Endothelial cell of umbilical vein (primary cell): ENCODE measurements around the gene LRRC8C.

ENCODE experiments used
- CTCF ChIP-seq, 2 donors: IDR thresholded peaks; 1 replicate in 1 of 2; 2 replicates in 1 of 2; pipeline ENCODE4 v1.5.1; 2011; ENCODE audit warnings: low read length in 2 of 2, mild to moderate bottlenecking in 2 of 2, moderate library complexity in 2 of 2, control low read depth in 1 of 2, inconsistent platforms in 1 of 2, low read depth in 1 of 2; ENCODE audit not compliant: insufficient read depth in 1 of 2; ENCODE audit errors: extremely low read depth in 1 of 2
- EZH2 ChIP-seq: IDR thresholded peaks from 2 replicates; pipeline ENCODE4 v1.6.1; 2012; ENCODE audit warnings: borderline replicate concordance, low read depth, mild to moderate bottlenecking, moderate library complexity, low read length, inconsistent platforms; ENCODE audit not compliant: severe bottlenecking
- MAX ChIP-seq: IDR thresholded peaks from 2 replicates; pipeline ENCODE4 v1.6.1; 2011; ENCODE audit not compliant: insufficient read depth, insufficient read length
- POLR2A ChIP-seq: IDR thresholded peaks from 2 replicates; pipeline ENCODE4 v1.6.1; 2012; ENCODE audit warnings: low read depth, mild to moderate bottlenecking, control low read depth, low read length
- POLR2AphosphoS5 ChIP-seq: IDR thresholded peaks from 2 replicates; pipeline ENCODE4 v1.6.1; 2012; ENCODE audit warnings: low read depth, mild to moderate bottlenecking, control low read depth, low read length, moderate library complexity; ENCODE audit not compliant: insufficient read depth

- no peak for TF ChIP-seq EZH2
- TF ChIP-seq MAX: no peak
- no peak for TF ChIP-seq CTCF (IDR thresholded peaks at IDR 0.05; ENCODE audit: extremely low read depth in 1 of 2, insufficient read depth in 1 of 2, low read depth in 1 of 2, low read length in 2 of 2)
- peak; percentile 6 for TF ChIP-seq POLR2A
- TF ChIP-seq POLR2AphosphoS5: no peak
Measured at GRCh38 chr1:89725011-89725370, 92.1 kb downstream of the LRRC8C start.
